Transverse colon (tissue), 1 donor: Measurements from ENCODE around the gene SUSD2.

ENCODE experiments used
- EP300 ChIP-seq: sonication (generic); formaldehyde crosslinking; IDR thresholded peaks from one replicate; pipeline ENCODE4 v1.6.1; 2017; ENCODE audit warnings: antibody characterized with exemption, low read depth
- POLR2A ChIP-seq: fragments of 450-650 bp; IDR thresholded peaks from one replicate; pipeline ENCODE4 v1.6.1; 2016; ENCODE audit warnings: antibody characterized with exemption, mild to moderate bottlenecking, moderate library complexity

GRCh38 chr22:24225044-24225601 lies 43.8 kb downstream of the SUSD2 start:
- TF ChIP-seq POLR2A (no peak), EP300 (no peak)
